GM12875 (cell line): ENCODE measurements around the gene SERPINA5.

ENCODE experiments used
- H3K4me3 ChIP-seq: one replicate; pipeline ENCODE4 v1.5.1; 2011; ENCODE audit warnings: low read depth, low read length, control low read depth
- CTCF ChIP-seq: IDR thresholded peaks from 2 replicates; pipeline ENCODE4 v1.5.1; 2011; ENCODE audit warnings: low read depth, mild to moderate bottlenecking, control low read depth, inconsistent platforms, low read length, moderate library complexity, borderline replicate concordance; ENCODE audit not compliant: insufficient read depth

Gene SERPINA5

GRCh38 chr14:94540031-94540794 is 41.0 kb upstream of the SERPINA5 start:
- no peak for TF ChIP-seq CTCF
- no peak overlapping the region for H3K4me3 ChIP-seq

GRCh38 chr14:94541234-94541975 is 39.8 kb upstream of the SERPINA5 start:
- no peak for TF ChIP-seq CTCF
- H3K4me3 ChIP-seq = no peak overlapping the region

GRCh38 chr14:94542111-94542810 is 39.0 kb upstream of the SERPINA5 start:
- no peak overlapping the region for H3K4me3 ChIP-seq
- no peak for TF ChIP-seq CTCF

- no peak for TF ChIP-seq CTCF
- H3K4me3 ChIP-seq = no peak overlapping the region
Measured at GRCh38 chr14:94542811-94543440, 38.3 kb upstream of the SERPINA5 start.

GRCh38 chr14:94543449-94544124 is 37.6 kb upstream of the SERPINA5 start:
- no peak for TF ChIP-seq CTCF
- H3K4me3 ChIP-seq = no peak overlapping the region

GRCh38 chr14:94544726-94545125 is 36.5 kb upstream of the SERPINA5 start:
- no peak overlapping the region for H3K4me3 ChIP-seq
- no peak for TF ChIP-seq CTCF
